NCI-H146 treated with DMSO at 0.1 percent for 48 hours (cell line): ENCODE measurements around the gene CFAP68.
A peak's percentile ranks its signal among the peaks of the same experiment; 100 is the strongest.
"Not testable (repeated sequence)": the region's sequence is repeated elsewhere in the genome, so short reads cannot be mapped to it uniquely, and the experiment has no call there.

ENCODE experiments used
- DNase-seq: peaks from one replicate; lab custom pipeline; 2025; ENCODE audit not compliant: unreplicated experiment; lab: John Stamatoyannopoulos, UW

CFAP68 gene

DNA sequence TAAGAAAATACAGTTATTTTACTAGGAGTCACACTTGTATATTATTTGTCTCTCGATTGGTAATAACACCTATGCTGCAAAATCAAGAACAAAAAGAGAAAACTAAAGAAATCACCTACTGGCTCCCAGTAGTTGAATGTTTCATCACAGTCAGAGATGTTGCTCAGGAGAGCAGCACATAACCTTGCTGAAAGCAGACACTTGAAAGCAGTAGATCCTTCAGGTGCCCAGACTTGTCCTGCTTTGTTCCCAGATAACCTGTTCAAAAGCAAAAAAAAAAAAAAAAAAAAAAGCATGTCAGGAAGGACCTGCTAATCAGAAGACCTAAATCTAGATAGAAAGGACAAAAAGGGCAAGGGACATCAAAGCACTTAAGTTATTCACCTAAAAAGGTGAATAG is 9.2 kb upstream of the CFAP68 start:
- DNase-seq = no peak

DNA sequence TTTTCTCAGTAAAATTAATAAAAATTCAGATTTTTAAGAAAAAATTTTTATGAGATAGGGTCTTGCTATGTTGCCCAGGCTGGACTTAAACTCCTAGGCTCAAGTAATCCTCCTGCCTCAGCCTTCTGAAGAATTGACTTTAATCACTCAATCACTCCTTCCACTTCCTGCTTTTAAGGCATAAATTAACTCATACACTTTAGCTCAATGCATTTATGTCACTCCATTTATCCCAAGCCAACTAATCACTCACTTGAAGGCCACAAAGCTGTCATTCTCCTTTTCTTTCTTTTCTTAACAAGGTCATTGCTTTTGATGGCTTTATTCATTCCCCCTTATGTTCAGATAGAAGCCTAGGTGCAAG is 8.8 kb upstream of the CFAP68 start:
- no peak for DNase-seq

DNA sequence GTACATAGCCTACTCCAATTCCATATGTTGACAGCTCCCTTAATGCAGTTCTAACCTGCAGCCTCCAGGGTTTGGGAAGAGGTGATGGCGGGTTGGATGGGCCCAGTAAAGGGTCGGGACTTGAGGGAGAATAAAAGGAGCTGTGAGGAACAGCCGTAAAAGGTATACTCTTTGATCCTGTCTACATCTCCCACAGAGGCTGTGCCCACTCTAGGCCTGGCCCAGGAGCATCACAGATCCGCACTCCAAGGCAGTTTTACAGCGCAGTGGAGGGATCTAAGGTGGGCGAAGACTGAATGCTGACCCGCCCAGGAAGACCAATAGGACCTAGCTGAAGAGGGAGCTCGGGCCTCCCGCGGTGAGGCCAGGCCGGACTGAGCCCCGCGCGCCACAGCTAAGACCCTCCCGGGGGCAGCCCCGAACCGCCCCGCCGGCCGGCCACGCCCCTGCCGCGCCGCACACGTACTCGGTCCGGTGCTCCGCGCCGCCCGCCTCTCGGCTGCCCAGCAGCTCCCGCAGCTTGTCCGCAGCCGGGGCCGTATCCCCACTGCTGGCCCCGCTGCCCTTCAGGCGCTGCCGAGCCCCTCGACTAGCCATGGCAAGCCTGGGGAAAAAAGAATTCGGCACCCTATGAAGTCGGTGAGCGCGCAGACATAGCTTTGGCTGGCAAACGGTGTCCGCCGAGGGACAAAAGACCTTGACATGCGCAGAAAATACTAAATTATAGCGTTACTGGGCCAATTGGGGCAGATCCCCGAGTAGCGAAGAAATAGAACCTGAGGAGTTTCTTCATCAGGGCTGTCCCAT is 8.3 kb upstream of the CFAP68 start, which contains the start of gene ALG9:
TSS of gene ALG9 (minus strand) at position 696 of the 807 bp plus-strand sequence. CDS start at position 597, 99 bp downstream.
- DNase-seq = peak; percentile 83

DNA sequence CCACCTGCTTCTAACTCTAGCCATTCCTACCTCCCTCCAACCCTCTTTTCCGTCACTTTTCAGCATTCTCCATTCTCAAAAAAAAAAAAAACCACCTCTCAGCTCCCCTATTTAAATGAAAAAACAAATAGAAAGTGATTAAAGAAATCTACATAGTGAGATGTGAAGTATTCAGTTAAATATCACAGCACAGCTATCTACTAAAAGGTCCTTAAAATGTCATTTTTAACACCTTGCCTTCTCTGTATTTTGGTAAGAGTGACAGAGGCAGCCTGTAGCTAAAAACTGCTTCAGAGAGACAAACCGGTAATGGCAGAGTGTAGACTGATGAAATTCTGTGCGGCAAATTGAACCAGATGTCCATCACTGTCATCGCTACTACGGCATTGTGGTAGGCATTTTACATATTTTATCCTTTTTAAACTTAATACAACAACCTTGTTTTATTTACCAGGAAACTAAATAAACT is 7.6 kb upstream of the CFAP68 start:
- DNase-seq = peak; percentile 21

DNA sequence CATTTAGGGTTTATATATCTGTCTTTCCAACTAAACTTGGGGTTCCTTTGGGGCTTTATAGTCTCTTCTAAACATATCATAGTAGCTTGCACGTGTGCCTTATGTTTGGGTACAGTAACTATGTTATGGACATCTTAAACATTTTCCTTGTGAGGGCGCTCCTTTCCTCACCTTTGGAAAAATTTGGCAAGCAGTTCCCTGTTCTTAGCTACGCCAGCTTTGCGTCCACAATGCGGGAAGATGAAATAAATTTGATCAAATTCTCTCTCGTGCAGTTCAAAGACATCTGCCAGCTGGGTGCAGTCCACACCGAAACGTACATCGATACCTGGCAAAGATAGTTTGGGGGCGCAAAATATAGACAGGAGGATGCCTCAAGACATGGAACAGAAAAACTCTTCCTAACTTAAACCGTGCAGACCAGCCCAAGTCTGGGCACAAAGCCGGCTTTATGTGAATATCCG is 924 bp upstream of the CFAP68 start:
- peak; percentile 24 for DNase-seq

DNA sequence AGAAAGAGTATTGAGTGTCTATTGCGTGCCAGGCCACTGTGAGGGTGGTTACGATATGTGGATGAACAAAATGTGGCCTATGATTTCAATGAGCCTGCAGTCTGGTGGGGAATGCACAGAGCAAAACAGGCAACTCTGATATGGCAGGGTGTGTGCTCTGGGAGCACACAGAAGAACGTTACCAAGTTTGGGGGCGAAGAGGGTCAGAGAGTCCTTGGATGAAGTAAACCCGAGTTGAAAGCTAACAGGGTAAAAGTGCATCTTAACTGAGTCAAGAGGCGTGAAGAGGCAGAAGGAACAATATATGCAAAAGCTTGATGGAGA is 258 bp downstream of the CFAP68 start:
- no peak for DNase-seq

DNA sequence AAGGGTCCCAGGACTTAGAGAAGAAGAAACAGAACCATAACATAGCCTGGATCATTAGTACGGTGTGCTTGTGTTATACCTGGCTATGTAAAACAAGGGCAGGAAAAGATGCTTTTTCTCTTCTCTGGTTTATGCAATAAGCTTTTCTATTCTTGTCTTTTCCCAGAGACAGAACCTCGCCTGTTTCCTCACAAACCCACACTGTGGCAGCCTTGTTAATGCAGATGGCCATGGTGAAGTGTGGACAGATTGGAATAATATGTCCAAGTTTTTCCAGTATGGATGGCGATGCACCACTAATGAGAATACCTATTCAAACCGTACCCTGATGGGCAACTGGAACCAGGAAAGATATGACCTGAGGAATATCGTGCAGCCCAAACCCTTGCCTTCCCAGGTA is 2.9 kb downstream of the CFAP68 start:
- DNase-seq = no peak

DNA sequence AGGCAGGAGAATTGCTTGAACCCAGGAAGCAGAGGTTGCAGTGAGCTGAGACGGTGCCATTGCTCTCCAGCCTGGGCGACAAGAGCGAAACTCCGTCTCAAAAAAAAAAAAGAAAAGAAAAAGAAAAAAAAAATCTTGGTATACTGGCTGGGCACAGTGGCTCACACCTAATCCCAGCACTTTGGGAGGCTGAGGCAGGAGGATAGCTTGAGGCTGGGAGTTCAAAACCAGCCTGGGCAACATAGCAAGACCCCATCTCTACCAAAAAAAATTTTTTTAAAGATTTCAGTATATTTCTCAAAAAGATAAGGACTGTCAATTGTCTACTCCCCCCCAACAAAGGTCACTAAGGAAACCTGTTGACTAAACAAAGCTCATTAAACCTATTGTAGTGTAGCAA is 5.7 kb downstream of the CFAP68 start:
- DNase-seq = not testable (repeated sequence)

DNA sequence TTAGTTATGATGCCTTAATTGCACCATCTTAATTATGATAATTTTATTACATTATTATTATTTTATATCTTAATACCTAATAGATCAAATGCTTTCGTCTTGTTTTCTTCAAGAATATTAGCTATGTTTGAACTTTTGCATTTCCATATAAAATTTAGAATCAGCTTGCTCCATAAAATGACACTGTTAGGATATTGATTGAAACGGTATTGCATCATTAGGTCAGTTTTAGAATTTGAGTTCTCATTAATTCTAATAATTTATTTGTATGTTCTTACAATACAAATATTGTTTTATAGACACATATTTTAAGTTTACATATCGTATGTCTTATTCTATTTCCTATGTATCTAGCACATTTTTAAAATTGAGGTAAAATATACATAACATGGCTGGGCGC is 6.7 kb downstream of the CFAP68 start:
- no peak for DNase-seq

DNA sequence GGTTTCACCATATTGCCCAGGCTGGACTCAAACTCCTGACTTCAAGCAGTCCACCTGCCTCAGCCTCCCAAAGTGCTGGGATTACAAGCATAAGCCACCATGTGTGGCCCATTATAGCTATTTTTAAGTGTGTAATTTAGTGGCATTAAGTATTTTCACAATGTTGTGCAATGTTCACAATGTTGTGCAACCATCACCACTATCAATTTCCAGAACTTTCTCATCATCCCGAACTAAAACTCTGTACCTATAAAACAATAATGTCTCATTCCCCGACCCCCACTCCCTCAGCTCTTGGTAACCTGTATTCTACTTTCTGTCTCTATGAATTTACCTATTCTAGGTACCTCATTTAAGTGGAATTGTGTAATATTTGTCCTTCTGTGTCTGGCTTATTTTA is 7.5 kb downstream of the CFAP68 start:
- no peak for DNase-seq

DNA sequence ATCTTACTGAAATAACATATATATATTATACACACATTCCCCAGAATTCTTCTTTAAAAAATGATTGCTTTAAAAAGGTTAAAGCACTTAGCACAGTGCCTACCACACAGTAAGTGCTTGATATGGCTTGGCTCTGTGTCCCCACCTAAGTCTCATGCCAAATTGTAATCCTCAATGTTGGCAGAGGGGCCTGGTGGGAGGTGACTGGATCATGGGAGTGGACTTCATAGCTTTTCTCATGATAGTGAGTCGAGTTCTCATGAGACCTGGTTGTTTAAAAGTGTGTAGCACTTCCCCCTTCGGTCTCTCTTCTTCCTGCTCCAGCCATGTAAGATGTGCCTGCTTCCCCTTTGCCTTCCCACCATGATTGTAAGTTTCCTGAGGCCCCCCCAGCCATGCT is 26.1 kb downstream of the CFAP68 start:
- DNase-seq = no peak

DNA sequence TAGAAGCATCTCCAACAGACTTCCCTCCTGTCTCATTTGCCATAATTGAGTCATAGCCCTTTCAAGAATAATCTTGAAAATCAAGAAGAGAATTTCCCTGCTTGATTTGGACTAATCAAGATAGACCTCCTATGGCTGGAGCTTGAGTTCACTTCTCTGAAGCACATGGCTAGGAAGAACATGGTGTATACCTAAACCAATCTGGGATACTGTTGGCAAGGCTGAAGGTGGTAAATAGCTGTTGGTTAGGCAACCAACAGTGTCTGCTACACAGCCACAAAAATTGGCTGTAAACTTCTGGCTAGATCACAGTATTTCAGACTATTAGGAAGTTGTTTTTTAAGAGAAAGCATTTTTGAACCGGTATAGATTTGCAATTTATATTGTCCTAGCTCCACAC is 27.3 kb downstream of the CFAP68 start:
- DNase-seq = no peak

DNA sequence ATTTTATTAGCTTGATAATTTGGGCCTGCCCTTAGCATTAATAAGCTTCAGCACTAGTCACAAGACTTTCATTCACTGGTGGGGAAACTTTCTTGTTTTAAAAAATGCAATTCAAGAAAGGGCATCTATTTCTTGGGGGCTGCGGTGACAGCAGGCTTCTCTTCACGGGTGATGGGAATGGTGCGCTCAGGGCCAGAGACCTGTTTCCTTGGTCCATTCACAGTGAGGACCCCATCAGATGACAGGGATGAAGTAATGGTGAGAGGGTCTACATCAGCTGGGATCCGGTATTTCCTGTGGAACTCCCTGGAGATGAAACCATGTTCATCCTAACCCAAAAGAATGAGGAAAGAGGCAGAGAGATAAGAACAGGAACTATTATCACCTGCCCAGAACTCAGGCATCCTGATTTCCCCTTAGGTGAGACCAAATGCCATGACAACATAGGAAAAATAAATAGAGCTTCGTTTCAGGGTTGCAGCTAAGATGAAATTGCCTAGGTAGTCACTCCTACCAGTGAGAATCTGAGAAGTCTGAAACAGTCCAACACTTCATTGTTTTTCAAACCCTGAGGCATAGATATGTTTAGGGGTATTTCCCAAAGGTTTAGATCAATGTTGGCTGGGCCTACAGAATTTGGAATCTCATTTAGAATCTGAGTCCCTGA is 29.4 kb downstream of the CFAP68 start:
- DNase-seq = no peak

DNA sequence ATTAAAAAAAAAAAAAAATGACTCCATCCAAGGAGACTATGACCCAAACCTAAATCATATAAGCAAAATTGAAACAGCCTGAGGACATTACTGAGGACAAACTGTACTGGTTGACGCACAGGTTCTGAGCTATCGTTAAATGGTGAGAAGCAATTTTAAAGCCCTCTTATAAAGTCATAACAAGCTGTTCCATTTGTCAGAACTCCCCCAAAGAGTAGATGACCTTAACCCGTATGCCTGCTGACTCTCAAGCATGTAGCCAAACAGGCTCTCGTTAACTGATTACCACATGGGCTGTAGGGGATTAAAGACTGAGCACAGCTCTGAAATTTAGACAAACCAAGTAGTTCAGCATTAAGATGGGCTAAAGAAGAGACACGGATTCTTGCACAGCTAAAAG is 30.0 kb downstream of the CFAP68 start:
- DNase-seq = no peak

DNA sequence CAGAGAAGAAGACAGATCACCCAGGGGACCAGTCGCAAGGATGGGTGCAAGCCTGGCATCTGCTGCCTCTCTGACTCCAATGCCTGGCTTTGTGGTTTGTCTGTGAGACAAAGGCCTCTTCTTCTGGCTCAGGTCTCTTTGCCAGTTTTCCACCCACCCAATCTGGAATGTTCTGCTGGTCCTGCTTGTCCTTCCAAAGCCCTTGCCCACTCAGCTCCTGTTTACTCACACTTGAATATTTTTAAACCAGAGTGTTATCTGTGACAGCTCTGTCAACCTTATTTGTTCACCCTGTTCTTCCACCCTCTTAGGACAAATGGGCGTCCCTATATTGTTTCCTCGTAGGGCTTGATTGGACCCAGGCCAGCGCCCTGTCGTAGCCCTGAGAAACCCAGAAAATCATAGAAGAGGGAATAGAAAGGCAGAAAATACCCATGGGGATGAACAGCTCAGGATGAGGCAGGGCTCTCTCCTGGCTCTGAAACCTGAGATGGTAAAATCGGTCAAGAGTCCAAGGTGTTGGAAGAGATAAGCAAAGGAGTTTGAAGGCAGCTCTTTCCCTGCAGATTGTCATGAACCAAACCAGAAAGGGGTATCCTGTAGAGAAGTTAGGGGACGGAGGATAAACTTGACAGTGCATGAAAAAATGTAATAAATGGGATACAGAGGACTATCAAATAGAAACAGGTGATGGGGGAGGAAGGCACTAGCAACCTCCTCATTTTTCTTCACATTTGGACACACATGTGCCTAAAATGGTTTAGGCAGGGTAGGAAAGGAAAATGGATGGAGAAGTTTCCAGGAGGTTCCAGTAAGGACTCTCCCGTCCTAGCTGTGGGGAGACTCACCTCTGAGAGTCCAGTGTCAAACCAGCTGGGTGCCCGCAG is 31.6 kb downstream of the CFAP68 start:
- no peak for DNase-seq

DNA sequence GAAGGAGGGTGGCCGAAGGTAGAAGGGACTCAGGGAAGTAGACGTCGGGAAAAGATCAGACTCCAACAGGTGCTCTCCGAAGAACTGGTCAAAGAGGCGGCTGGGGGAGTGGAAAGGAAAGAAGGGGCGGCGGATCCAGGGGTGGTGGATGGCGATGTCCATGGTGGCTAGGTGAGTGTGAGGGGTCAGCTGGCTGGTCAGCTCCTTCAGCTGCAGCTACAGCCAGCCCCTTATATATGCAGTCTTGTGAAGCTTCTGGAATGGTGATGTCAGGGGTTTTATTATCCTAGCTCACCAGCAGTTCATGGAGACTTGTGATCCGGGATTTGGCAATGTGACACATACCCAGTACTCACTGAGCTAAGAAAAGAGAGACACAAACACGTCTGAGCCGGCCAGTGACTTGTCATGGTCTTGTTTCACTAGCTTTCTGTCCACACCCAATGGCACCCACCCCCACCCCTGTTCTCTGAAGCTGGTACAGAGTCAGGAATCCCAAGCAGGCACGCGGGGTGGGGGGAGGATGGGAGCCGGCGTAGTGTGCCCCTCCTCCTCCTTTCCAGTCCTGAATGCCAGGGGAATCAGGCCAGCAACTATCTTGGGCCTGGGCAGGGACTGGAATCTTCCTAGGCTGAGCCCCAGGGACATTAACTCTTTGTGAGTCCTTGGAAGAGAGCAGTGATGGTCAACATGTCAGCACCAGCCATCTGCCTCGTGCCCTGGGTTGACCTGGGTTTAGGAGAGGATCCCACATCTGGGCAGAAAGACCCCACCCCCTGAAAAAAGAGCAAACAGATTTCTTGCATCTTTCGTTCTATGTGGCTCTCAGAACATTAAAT is 32.4 kb downstream of the CFAP68 start, which contains the start of gene CRYAB:
TSS of gene CRYAB (minus strand) at position 208 of the 839 bp plus-strand sequence. CDS start at position 162, 46 bp downstream.
- DNase-seq = no peak

DNA sequence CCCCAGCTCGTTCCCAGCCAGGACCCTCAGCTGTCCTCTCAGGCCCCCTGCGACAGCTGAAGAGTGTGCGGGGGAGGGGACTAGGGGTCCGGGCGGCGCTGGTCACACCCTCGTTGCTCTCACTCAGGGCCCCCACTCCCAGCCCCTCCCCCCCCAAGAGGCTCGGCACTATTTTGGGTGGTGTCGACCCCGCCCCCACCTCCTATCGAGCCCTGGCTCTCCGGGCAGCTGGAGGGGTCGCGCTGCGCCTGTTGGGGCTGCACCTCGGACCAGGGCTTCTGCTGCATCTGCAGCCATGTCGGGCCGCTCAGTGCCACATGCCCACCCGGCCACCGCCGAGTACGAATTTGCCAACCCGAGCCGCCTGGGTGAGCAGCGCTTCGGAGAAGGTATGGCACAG is 33.2 kb downstream of the CFAP68 start, which contains the start of gene HSPB2:
TSS of gene HSPB2 (plus strand) at position 200 of the 400 bp plus-strand sequence. CDS start at position 296, 96 bp downstream.
- no peak for DNase-seq

DNA sequence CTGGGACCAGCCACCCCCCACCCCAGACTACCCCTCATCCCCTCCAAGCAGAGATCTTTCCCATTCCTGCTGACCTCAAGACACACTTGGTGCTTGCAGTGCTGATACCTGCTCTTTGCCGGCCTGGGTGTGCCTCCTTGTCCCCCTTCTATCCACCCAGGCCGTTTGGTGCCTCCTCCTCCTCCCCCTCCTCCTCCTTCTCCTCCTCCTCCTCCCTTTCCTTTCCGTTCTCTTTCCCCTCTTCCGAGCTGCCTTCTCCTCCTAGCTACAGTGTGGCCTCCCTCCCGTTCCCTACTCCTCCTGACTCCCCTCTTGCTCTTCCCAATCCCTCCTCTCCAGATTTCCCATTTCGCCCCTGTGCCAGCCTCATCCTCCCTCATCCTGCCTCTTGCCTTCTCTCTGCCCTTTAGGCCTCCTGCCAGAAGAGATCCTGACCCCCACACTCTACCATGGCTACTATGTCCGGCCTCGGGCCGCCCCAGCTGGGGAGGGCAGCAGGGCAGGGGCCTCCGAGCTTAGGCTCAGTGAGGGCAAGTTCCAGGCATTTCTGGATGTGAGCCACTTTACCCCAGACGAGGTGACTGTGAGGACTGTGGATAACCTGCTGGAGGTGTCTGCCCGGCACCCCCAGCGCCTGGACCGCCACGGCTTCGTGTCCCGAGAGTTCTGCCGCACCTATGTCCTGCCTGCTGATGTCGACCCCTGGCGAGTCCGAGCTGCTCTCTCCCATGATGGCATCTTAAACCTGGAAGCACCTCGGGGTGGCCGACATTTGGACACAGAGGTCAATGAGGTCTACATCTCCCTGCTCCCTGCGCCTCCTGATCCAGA is 33.9 kb downstream of the CFAP68 start:
- no peak for DNase-seq

DNA sequence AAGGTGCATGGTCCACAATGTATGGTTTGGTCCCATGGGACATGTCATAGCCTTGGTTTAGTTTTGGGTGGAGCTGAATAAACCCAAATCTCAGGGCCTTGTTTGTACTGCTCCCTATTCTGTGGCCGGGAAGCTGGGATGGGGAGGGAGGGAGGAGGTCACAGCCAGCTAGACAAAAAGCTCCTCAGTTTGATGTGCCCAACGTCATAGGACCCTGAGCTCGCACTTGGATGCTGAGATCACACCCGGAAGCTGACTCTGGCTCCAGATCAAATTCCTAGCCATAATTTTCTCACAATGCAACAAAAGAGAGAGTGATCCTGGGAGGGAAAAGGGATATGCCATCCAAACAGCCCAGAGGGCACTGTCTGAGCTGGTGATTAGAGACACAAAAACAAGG is 34.7 kb downstream of the CFAP68 start:
- DNase-seq = no peak
